ENCODE data around the gene MDC1.

The MDC1 gene

GRCh38 chr6:30703011-30703410 is 14.1 kb downstream of the MDC1 start:
- no peak for DNase-seq (ENCODE audit: low read depth)
- TF ChIP-seq CTCF (conservative IDR thresholded peaks at IDR 0.05; ENCODE audit: low read length): no peak
- H3K4me3 ChIP-seq (ENCODE audit: low read length): no peak overlapping the region

- TF ChIP-seq CTCF (conservative IDR thresholded peaks at IDR 0.05; ENCODE audit: low read length): no peak
- no peak for DNase-seq (ENCODE audit: low read depth)
- no peak overlapping the region for H3K4me3 ChIP-seq (ENCODE audit: low read length)
Measured at GRCh38 chr6:30700340-30700739, 16.7 kb downstream of the MDC1 start.

DNA sequence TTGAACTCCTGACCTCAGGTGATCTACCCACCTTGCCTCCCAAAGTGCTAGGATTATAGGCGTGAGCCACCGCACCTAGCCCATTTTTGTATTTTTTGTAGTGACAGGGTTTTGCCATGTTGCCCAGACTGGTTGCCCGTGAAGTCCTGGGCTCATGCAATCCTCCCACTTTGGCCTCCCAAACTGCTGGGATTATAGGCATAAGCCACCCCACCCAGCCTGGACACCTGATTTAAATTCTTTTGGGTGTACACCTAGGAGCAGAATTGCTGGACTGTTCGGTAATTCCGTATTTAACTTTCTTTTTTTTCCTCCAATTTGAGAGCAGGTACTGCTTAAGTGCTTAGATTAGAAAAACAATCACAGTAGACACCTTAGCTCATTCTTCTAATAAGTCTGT is 20.6 kb downstream of the MDC1 start:
- no peak for TF ChIP-seq CTCF (conservative IDR thresholded peaks at IDR 0.05; ENCODE audit: low read length)
- H3K4me3 ChIP-seq (ENCODE audit: low read length): no peak overlapping the region
- DNase-seq (ENCODE audit: low read depth): no peak

GRCh38 chr6:30691208-30691847 is 25.8 kb downstream of the MDC1 start:
- no peak for TF ChIP-seq CTCF (conservative IDR thresholded peaks at IDR 0.05; ENCODE audit: low read length)
- peak overlapping the region; percentile 44 for H3K4me3 ChIP-seq (ENCODE audit: low read length)
- no peak for DNase-seq (ENCODE audit: low read depth)

DNA sequence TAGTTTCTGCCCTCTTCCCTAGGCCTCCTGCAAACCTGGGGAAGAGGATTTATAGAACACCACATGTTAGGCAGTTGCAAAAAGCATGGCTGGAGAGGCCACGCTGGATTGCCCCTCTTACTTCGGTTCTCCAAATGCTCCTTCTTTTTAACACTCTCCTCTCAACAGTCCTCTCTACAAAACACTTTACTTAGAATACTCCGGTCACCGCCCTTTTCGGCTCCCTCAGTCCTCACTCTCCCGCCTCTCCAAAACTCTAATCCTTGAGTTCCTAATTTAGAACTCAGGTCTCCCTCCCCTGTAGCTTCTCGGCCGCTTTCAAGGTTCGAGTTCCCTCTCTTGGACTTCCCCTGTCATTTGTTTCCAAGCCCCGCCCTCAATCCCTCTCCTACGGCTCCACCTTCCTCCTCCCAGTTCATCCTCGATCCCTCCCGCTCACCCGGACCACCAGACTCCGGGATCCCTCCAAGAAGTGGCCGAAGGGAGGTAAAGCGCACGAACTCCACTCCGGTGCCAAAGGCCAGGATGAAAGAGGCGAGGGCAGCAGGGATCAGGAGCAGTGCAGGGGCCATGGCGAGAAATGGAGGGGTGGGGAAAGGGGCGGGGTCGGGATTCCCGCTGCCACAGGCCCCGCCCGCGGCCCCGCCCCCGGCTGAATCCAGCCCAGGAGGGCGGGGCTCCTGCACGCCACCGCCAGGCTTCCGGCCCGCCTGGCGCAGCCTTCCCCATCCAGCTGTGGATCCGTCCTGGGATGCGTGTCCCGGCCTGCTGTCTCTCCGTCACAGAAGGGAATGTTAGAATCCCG is 26.5 kb downstream of the MDC1 start, which contains the start of gene NRM:
Gene NRM (minus strand): TSS at position 582 of the 805 bp plus-strand sequence. CDS start 10 bp downstream, at position 572.
- peak within 1 kb of the TSS; percentile 97 for H3K4me3 ChIP-seq (ENCODE audit: low read length)
- peak; percentile 87 for DNase-seq (ENCODE audit: low read depth)
- TF ChIP-seq CTCF (conservative IDR thresholded peaks at IDR 0.05; ENCODE audit: low read length): no peak

GRCh38 chr6:30689985-30690384 is 27.1 kb downstream of the MDC1 start:
- TF ChIP-seq CTCF (conservative IDR thresholded peaks at IDR 0.05; ENCODE audit: low read length): no peak
- DNase-seq (ENCODE audit: low read depth): no peak
- H3K4me3 ChIP-seq (ENCODE audit: low read length): peak overlapping the region; percentile 97
